ENCODE measurements around the gene CHD3. TPM values are rescaled to one million over a fixed set of nuclear protein-coding genes. Genes with fewer than 3 reads are reported as not detected.

The CHD3 gene
- total RNA-seq, 1 experiment from 2014 or later = 191 TPM

- Histone ChIP-seq H3K36me3 (ENCODE audit: insufficient read depth, low read length) (peaks cover 5% of the 10 kb centered on the region), H3K4me3 (ENCODE audit: low read length) (no peak overlapping the region), H2AFZ (ENCODE audit: low read length) (no peak overlapping the region), H3K4me2 (ENCODE audit: low read depth, low read length, poor library complexity, severe bottlenecking) (no peak overlapping the region), H4K20me1 (ENCODE audit: insufficient read depth, low read depth, low read length) (no peaks in the 10 kb centered on the region), H3K27me3 (ENCODE audit: low read length) (no peaks in the 10 kb centered on the region), H3K9me3 (ENCODE audit: low read length) (no peaks in the 10 kb centered on the region), H3K79me2 (ENCODE audit: low read length) (no peaks in the 10 kb centered on the region), H3K9ac (ENCODE audit: low read length) (no peak overlapping the region), H3K27ac (ENCODE audit: low read length) (no peak overlapping the region), H3K9me2 (replicated peaks; ENCODE audit: insufficient read depth, low read length) (no peaks in the 10 kb centered on the region), H3K4me1 (ENCODE audit: low read length) (peaks cover 11% of the 10 kb centered on the region)
- DNase-seq = no peak
Observed at GRCh38 chr17:7867881-7868329, 20.7 kb upstream of the CHD3 start.

- no peak overlapping the region for H3K4me2 ChIP-seq (ENCODE audit: low read depth, low read length, poor library complexity, severe bottlenecking)
- peaks cover 8% of the 10 kb centered on the region; the same call in 1 of the 2 replicates for H3K36me3 ChIP-seq (ENCODE audit: insufficient read depth, low read length)
- H3K9ac ChIP-seq (ENCODE audit: low read length) = no peak overlapping the region
- peaks cover 15% of the 10 kb centered on the region for H3K4me1 ChIP-seq (ENCODE audit: low read length)
- no peak overlapping the region for H3K4me3 ChIP-seq (ENCODE audit: low read length)
- DNase-seq = no peak
- no peak overlapping the region for H3K27ac ChIP-seq (ENCODE audit: low read length)
- H4K20me1 ChIP-seq (ENCODE audit: insufficient read depth, low read depth, low read length) = no peaks in the 10 kb centered on the region
- no peaks in the 10 kb centered on the region for H3K9me2 ChIP-seq (replicated peaks; ENCODE audit: insufficient read depth, low read length)
- no peaks in the 10 kb centered on the region for H3K9me3 ChIP-seq (ENCODE audit: low read length)
- H3K27me3 ChIP-seq (ENCODE audit: low read length) = no peaks in the 10 kb centered on the region
- no peak overlapping the region for H2AFZ ChIP-seq (ENCODE audit: low read length)
- peaks cover 3% of the 10 kb centered on the region; the same call in 1 of the 2 replicates for H3K79me2 ChIP-seq (ENCODE audit: low read length)
Observed at GRCh38 chr17:7873051-7873450, 15.5 kb upstream of the CHD3 start.

GRCh38 chr17:7875804-7876370 is 12.7 kb upstream of the CHD3 start:
- Histone ChIP-seq H3K4me3 (ENCODE audit: low read length) (no peak overlapping the region), H4K20me1 (ENCODE audit: insufficient read depth, low read depth, low read length) (no peaks in the 10 kb centered on the region), H2AFZ (ENCODE audit: low read length) (no peak overlapping the region), H3K79me2 (ENCODE audit: low read length) (peaks cover 3% of the 10 kb centered on the region; the same call in 1 of the 2 replicates), H3K9me2 (replicated peaks; ENCODE audit: insufficient read depth, low read length) (no peaks in the 10 kb centered on the region), H3K36me3 (ENCODE audit: insufficient read depth, low read length) (peaks cover 11% of the 10 kb centered on the region; the same call in 1 of the 2 replicates), H3K9me3 (ENCODE audit: low read length) (no peaks in the 10 kb centered on the region), H3K4me1 (ENCODE audit: low read length) (peaks cover 32% of the 10 kb centered on the region), H3K27me3 (ENCODE audit: low read length) (no peaks in the 10 kb centered on the region), H3K4me2 (ENCODE audit: low read depth, low read length, poor library complexity, severe bottlenecking) (peak overlapping the region; percentile 9), H3K27ac (ENCODE audit: low read length) (peak overlapping the region; percentile 42), H3K9ac (ENCODE audit: low read length) (no peak overlapping the region)
- no peak for DNase-seq

DNA sequence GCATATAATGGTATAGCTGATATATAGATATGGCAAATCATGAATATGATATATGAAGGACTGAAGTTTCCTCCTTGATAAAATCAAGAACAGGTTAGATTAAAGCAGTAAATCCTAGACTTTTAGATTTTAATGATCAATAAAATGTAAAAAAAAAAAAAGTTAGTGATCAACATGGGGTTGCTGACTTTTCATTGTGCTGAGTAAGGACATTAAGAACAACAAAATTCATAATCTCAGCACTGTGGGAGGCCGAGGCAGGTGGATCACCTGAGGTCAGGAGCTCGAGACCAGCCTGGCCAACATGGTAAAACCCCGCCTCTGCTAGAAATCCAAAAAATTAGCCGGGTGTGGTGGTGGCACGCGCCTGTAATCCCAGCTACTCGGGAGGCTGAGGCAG is 10.4 kb upstream of the CHD3 start:
- peaks cover 10% of the 10 kb centered on the region for H3K79me2 ChIP-seq (ENCODE audit: low read length)
- H3K27ac ChIP-seq (ENCODE audit: low read length) = no peak overlapping the region
- no peaks in the 10 kb centered on the region for H3K9me2 ChIP-seq (replicated peaks; ENCODE audit: insufficient read depth, low read length)
- no peak overlapping the region for H3K9ac ChIP-seq (ENCODE audit: low read length)
- H3K36me3 ChIP-seq (ENCODE audit: insufficient read depth, low read length) = peaks cover 11% of the 10 kb centered on the region; the same call in 1 of the 2 replicates
- H3K4me2 ChIP-seq (ENCODE audit: low read depth, low read length, poor library complexity, severe bottlenecking) = no peak overlapping the region
- peaks cover 55% of the 10 kb centered on the region for H3K4me1 ChIP-seq (ENCODE audit: low read length)
- H2AFZ ChIP-seq (ENCODE audit: low read length) = no peak overlapping the region
- no peak overlapping the region for H3K4me3 ChIP-seq (ENCODE audit: low read length)
- H4K20me1 ChIP-seq (ENCODE audit: insufficient read depth, low read depth, low read length) = no peaks in the 10 kb centered on the region
- H3K9me3 ChIP-seq (ENCODE audit: low read length) = no peaks in the 10 kb centered on the region
- H3K27me3 ChIP-seq (ENCODE audit: low read length) = no peaks in the 10 kb centered on the region
- no peak for DNase-seq

- peaks cover 64% of the 10 kb centered on the region for H3K4me1 ChIP-seq (ENCODE audit: low read length)
- H3K4me3 ChIP-seq (ENCODE audit: low read length) = peak overlapping the region; percentile 61
- no peak for DNase-seq
- peaks cover 11% of the 10 kb centered on the region; the same call in 1 of the 2 replicates for H3K36me3 ChIP-seq (ENCODE audit: insufficient read depth, low read length)
- no peaks in the 10 kb centered on the region for H3K27me3 ChIP-seq (ENCODE audit: low read length)
- H2AFZ ChIP-seq (ENCODE audit: low read length) = no peak overlapping the region
- H3K79me2 ChIP-seq (ENCODE audit: low read length) = peaks cover 11% of the 10 kb centered on the region
- no peaks in the 10 kb centered on the region for H3K9me2 ChIP-seq (replicated peaks; ENCODE audit: insufficient read depth, low read length)
- no peaks in the 10 kb centered on the region for H3K9me3 ChIP-seq (ENCODE audit: low read length)
- peak overlapping the region; percentile 88 for H3K4me2 ChIP-seq (ENCODE audit: low read depth, low read length, poor library complexity, severe bottlenecking)
- peak overlapping the region; percentile 99 for H3K27ac ChIP-seq (ENCODE audit: low read length)
- no peaks in the 10 kb centered on the region for H4K20me1 ChIP-seq (ENCODE audit: insufficient read depth, low read depth, low read length)
- H3K9ac ChIP-seq (ENCODE audit: low read length) = peak overlapping the region; percentile 84
Observed at GRCh38 chr17:7880076-7880868, 8.3 kb upstream of the CHD3 start.

GRCh38 chr17:7881276-7882054 is 7.1 kb upstream of the CHD3 start:
- Histone ChIP-seq H3K79me2 (ENCODE audit: low read length) (peaks cover 23% of the 10 kb centered on the region), H3K4me2 (ENCODE audit: low read depth, low read length, poor library complexity, severe bottlenecking) (peak overlapping the region; percentile 88), H3K9me2 (replicated peaks; ENCODE audit: insufficient read depth, low read length) (no peaks in the 10 kb centered on the region), H3K27ac (ENCODE audit: low read length) (peak overlapping the region; percentile 99), H3K36me3 (ENCODE audit: insufficient read depth, low read length) (peaks cover 6% of the 10 kb centered on the region; the same call in 1 of the 2 replicates), H3K27me3 (ENCODE audit: low read length) (no peaks in the 10 kb centered on the region), H2AFZ (ENCODE audit: low read length) (no peak overlapping the region), H3K9me3 (ENCODE audit: low read length) (no peaks in the 10 kb centered on the region), H3K4me1 (ENCODE audit: low read length) (peaks cover 65% of the 10 kb centered on the region), H4K20me1 (ENCODE audit: insufficient read depth, low read depth, low read length) (peaks cover 4% of the 10 kb centered on the region; the same call in 1 of the 2 replicates), H3K4me3 (ENCODE audit: low read length) (peak overlapping the region; percentile 61), H3K9ac (ENCODE audit: low read length) (peak overlapping the region; percentile 84)
- DNase-seq = no peak

- peak; percentile 93 for DNase-seq
- Histone ChIP-seq H3K4me1 (ENCODE audit: low read length) (peaks cover 65% of the 10 kb centered on the region), H3K9me3 (ENCODE audit: low read length) (no peaks in the 10 kb centered on the region), H3K4me2 (ENCODE audit: low read depth, low read length, poor library complexity, severe bottlenecking) (peak overlapping the region; percentile 88), H4K20me1 (ENCODE audit: insufficient read depth, low read depth, low read length) (peaks cover 10% of the 10 kb centered on the region; the same call in 1 of the 2 replicates), H3K9me2 (replicated peaks; ENCODE audit: insufficient read depth, low read length) (no peaks in the 10 kb centered on the region), H3K79me2 (ENCODE audit: low read length) (peaks cover 29% of the 10 kb centered on the region), H3K4me3 (ENCODE audit: low read length) (peak overlapping the region; percentile 61), H3K27ac (ENCODE audit: low read length) (peak overlapping the region; percentile 99), H2AFZ (ENCODE audit: low read length) (no peak overlapping the region), H3K27me3 (ENCODE audit: low read length) (no peaks in the 10 kb centered on the region), H3K9ac (ENCODE audit: low read length) (peak overlapping the region; percentile 84), H3K36me3 (ENCODE audit: insufficient read depth, low read length) (peaks cover 6% of the 10 kb centered on the region; the same call in 1 of the 2 replicates)
Observed at GRCh38 chr17:7882068-7882467, 6.5 kb upstream of the CHD3 start.

Measured in Karpas-422 (cell line).